ENCODE results near the gene TMED10.
"Not testable (repeated sequence)": the region's sequence is repeated elsewhere in the genome, so short reads cannot be mapped to it uniquely, and the experiment has no call there.

TMED10 gene

DNA sequence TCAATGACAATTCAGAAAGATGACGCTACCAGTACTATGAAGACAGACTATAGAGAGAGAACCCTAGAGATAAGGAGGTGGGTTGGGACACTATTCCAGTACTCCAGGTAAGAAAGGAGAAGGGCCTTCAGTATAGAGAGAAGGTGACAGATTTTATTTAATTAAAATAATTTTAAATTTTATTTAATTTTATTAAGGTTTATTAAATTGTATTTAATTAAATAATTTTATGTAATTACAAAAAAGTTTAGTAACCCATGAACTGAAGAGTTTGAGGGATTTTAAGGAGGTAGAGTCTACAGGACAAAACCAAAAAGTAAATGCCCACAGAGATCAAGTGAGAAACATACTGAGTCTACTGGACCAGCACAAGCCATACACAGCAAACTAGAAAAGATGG, 20.3 kb downstream of the TMED10 start:
- no peak for DNase-seq

DNA sequence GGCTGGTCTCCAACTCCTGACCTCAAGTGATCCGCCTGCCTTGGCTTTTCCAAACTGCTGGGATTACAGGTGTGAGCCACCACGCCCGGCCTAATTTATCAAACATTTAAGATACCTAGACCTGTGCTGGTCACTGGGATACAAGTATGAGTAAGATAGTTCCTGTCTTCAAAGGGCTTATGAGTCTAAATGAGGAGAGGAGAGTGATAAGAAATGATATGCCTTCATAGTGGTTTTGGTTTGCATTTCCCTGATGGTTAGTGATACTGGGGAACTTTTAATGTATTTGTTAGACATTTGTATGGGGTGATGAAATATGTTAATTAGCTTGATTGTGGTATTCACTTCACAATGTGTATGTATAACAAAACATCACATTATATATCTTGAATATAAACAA, 21.2 kb downstream of the TMED10 start:
- DNase-seq, result no peak

DNA sequence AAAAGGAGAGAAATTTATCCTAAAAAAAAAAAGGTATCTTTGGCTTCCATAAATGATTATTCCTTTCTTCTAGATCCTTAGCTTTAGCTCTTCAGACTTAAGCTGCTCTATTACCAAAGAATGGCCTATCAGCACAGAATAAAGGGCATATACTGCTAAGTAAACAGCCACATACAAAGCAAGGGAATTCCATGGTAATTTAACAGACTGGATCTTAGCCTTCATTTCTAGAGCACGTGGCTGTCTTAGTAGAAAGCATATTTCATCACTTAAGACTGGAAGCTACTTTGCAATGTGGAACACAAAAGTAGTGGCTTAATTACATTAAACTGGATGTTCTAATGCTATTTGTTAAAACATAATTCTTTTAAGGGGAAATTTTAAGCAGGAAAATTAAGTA, 23.1 kb downstream of the TMED10 start:
- DNase-seq, result no peak

DNA sequence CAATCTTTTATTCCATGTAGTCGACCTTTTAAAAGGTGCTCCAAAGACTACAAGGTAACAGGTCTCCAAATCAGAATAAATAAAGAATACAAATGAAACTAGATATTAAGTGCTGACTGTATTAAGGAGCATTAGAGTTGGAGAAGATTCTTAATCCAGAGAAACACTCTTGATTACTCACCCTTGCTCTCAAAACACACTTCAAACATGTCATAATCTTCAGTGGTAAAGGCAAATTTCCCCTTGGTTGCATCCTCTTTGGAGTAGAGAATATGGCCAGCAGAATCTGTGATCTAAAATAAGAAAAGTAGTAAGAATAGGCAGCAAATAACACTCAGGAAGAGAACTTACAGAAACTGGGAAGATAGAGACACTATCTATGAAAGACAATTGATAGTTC, 24.6 kb downstream of the TMED10 start:
- no peak for DNase-seq

DNA sequence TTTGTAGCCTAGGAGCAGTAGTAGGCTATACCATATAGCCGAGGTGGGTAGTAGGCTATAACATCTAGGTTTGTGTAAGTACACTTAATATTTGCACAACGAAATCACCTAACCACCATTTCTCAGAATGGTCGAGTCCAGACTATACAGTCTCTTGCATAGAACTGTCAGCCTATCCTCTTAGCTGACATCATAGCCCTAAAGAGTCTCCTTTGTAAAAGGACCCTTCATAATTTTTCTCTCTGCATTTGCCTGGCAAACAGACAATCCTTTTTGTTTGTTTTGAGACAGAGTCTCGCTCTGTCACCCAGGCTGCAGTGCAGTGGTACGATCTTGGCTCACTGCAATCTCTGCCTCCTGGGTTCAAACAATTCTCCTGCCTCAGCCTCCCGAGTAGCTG, 25.8 kb downstream of the TMED10 start:
- not testable (repeated sequence) for DNase-seq

DNA sequence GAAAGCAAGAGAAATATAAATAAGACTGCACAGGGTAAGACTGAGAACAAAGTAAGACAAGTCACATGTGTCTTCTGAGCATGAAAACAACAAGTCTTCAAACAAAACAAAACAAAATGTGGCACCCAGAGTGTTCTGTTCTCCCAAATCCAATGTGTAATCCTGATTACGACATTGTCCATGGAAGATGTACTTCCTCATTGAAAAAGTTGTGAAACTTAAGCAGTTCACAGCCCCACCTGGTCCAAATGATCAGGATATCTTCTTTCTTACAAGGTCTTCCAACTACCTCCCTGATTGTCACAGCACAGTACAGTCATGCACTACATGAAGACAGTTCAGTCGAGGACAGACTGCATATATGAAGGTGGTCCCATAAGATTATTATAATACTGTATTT, 26.3 kb downstream of the TMED10 start:
- DNase-seq, result no peak

DNA sequence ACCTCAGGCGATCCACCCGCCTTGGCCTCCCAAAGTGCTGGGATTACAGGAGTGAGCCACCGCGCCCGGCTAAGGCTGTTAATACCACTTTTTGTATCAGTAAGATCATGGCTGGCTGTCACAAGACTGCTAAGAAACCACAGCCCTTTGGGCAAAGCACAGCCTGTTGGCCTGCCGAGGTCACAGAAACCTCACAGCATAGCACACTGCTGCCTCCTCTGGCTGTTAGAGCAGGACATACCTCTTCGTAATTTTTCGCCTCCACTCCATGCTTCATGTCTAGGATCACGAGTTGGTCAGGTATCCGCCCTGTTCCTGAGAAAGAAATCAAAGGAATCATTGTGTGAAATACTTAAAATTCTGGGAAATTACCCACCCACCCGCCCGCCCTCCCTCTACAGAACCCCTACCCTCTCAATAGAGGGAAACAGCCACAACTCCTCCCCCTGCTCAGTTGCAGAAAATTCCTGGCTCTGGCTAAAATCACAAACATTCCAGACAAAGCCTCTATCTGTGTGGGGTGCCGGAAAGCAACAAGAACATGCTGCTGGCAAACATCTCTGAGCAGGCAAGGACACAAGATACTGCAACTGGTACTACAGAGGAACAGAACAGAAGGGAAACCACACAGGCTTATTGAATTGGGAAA, 28.9 kb downstream of the TMED10 start:
- no peak for DNase-seq

DNA sequence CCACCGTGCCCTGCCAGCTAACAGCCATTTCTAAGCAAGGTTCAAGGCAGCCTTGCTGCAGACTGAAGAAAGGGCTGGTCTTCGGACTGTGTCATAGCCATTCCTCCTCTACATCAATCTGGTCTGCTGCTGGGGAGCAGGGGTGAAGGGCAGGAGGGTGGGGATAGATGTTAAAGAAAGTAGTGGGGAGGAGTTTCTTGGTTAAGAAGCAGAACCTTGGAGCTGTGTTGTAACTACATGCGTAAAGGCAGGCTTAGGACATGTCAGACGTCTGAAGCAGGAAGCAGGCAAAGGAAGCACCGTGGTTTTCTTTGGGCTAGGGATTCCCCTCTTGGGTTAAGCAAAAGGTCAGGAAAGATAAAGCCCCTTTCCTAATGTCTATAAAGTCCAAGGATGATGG, 31.5 kb downstream of the TMED10 start:
- no peak for DNase-seq

DNA sequence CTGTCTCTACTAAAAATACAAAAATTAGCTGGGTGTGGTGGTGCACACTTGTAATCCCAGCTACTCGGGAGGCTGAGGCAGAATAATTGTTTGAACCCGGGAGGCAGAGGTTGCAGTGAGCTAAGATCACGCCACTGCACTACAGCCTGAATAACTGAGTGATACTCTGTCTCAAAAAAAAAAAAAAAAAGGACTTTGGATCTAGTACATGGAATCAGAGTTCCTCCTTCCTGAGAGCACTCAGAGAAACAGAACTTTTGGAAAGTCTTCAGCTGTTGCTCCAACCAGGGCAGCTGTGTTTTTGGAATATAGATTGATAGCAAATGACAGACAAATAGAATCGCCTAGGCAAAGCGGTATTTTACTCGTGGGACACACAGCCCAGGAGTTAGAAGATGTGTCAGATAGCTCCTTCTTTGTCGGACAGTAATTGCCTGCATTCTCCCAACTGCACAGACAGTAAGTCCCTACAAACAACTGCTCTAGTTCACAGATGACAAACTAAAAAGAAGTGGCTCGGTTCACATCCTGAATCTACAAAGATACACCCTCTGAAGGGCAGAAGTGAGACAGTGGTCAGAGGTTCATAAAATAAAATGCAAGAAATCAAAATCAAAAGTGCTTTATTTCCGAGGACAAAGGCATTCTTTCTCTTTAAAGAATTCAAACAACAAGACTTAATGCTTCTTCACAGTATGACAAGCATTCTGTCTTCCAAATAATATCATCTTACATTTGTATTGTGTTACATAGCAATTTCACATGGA, 32.5 kb downstream of the TMED10 start:
- DNase-seq, result no peak

DNA sequence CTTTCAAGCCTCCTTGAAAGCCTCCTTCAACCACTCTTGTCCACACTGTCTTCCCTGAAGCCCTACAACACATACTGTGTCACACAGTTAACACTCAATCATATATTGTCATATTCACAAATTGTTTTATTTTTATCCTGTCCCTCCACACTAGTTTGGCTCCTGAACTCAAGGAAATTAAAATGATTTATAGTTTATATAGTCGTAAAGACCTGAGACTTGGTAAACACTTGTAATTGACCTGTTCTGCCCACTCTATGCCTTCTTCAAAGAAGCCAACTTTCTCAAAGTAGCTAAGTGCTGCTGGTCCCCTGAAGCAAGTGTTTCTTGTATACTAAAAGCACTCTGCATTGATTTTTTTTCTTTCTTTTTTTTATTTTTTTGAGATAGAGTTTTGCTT, 33.9 kb downstream of the TMED10 start:
- DNase-seq, result no peak

DNA sequence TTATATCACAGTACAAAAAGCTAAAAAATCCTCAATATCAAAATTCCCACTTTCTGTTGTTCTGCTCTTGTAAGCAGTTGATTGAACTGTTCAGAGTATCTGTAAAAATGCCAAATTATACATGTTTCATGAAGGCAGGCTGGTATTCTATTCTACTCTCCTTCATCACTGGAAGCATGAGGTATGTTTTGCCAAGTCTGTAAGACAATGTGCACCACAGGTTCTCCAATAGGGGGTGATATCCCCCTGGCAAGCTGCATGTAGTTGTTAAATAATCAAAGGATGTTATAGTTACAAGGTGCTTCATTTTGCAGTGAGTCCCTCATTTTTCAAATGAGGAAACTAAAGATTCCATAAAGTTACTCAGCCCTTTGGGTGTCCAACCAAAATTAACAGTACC, 34.4 kb downstream of the TMED10 start:
- DNase-seq, result no peak

DNA sequence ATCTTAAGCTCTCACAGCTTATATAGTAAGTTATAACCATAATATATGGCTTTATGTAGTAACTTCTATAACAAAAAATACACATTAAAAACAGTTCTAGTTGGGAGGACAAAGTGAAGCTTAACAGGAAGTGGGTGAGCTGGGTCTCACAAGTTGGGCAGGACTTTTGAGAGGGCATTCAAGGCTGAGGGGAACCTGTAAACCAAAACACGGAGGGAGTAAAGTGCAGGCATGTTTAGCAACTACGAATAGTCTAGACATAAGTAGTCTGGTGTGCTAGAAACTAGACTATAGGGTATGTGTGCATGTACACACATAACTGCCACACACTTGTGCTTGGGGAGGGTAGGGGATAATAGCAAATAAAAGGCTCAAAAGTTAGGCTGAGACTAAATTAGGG, 35.4 kb downstream of the TMED10 start:
- DNase-seq, result no peak

DNA sequence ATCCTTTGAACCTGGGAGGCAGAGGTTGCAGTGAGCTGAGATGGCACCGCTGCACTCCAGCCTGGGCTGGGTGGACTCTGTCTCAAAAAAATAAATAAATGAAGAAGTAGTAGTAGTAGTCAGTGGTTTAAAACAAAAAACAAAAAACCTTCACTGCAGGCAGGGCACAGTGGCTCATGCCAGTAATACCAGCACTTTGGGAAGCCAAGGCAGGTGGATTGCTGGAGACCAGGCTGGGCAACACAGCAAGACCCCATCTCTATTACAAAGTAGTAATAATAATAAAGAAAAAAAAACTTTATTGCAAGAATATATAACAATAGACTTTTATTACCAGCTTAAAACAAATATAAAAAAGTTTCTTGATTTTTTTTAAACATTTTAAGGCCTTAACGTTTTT, 35.8 kb downstream of the TMED10 start:
- no peak for DNase-seq

DNA sequence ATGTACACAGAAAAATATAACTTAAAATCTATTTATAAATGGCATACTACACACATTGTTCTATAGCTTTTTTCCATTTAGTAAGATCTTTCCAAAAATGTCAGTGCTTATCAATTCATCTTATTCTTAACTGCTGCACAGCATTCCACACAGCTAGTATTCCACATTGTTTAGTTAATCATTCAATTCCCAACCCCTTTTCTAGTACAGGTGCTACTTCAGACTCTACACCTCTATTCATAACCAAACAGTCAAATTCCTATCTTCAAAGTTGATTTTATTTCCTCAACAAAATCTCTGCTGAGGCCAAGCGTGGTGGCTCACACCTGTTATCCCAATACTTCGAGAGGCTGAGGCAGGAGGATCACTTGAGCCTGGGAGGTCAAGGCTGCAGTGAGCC, 37.2 kb downstream of the TMED10 start:
- DNase-seq, result no peak

DNA sequence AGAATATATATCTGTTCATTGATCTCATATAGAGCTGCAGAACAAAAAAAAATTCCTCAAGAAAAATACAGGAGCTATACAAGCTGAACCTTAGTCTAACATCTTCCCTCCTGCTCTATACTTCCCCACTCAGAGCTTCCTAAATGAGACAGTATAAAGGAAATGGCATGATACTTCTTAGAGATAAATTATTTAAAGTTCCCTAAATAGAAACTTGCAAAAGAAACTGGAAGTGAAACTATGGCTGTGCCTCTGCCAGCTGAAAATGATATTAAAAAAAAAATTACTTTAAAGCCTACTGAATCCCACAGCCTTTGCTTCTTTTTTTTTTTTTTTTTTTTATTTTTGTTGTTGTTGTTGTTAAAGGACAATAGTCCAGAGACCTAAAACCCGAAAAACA, 37.9 kb downstream of the TMED10 start:
- DNase-seq, result no peak

DNA sequence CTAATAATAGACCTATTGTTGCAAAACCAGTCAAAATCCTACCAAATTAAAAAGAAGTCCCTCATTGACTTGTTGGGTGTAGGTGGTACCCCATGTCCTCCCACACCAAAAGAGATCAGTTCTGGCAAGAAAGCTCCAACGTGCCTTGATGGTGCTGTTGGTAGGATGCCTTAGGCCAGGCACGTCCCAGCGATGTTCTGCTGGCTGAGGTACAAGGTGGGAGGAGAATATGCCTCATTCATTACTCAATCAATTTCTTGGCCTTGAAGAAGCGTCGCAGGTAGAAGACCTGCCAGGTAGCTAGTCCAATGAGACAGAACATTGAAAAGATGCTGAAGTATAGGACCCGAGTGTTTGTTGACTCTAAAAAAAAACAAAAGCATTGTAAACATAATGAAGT, 41.8 kb downstream of the TMED10 start:
- no peak for DNase-seq

DNA sequence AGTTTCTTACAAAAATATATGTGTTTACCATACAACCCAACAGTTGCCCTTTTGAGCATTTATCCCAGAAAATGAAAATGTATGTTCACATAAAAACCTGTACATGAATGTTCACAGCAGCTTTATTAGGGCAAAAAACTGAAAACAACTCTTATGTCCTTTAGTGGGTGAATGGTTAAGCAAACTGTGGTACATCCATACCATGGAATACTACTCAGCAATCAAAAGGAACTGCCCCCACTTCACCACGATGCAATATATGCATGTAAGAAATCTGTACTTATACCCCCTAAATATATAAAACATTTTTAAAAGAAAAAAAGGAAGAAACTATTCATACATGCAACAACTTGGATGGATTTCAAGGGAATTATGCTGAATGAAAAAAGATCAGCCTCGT, 42.8 kb downstream of the TMED10 start:
- no peak for DNase-seq

DNA sequence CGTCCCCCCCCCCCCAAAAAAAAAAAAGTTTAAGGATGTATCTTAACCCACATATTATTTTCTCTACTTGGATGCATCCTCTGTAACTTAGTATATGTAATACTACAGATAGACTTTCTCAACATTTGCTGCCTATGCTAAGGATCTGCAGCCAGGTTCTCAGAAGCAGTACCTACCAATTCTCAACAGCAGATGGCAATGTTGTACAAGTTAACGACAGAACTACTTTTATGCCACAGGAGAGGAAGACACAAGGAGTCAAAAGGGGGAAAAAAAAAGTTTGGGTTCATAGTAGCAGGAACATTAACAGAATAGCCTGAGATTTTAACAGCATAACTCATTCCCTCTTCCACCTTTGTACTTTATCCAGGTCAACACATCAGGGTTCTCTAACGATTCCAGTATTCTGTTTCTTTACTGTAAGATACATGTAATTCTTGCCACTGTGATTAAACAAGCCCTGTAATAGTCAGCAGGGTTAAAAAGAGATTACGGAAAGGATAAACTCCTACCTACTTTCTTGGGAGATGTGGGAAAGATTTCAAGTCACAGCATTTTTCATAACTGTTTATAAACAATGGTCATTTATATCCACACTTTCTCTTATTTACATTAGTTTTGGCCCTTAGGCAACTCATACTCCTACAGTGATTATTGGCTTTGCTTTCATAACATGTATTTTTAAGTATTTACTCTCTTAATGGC, 43.9 kb downstream of the TMED10 start:
- peak; percentile 53 for DNase-seq

DNA sequence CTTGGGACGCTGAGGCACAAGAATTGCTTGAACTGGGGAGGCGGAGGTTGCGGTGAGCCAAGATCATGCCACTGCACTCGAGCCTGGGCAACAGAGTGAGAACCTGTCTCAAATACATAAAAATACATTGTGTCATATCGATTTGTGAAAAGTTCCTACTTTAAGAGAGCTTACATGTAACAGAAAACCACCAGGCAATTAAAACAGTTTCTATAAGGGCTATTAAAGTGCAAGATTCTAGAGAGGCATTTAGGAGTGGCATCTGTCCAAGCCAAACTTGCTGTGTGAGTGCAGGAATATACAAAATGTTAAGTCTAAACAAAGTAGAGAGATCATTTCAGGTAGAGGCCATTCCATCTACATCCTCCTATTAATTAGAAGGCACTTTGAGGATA, 47.8 kb downstream of the TMED10 start:
- DNase-seq, result no peak

DNA sequence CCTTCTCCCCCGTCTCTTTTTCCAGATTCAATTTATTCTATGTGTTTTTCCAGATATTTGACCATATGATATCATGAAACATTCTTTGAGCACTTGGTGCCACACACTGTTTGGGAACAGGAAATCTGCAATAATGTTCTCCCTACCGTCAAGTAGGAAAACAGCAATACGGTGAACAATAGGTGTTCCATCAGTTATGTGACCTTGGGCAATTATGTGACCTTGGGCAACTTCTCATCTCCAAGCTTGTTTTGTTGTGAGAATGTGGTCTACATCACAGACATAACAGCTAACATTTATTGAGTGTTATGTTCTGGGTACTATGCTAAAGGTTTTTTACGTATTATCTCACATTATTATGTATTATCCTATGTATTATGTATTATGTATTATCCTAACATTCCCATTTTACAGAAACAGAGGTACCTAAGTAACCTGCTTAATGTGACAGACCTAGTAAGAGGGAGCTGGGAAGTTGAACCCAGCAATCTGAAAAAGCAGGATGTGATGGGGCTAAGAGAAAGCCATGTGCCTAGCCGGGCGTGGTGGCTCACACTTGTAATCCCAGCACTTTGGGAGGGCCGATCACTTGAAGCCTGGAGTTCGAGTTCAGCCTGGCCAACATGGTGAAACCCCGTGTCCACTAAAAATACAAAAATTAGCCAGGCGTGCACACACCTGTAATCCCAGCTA, 48.4 kb downstream of the TMED10 start:
- no peak for DNase-seq

DNA sequence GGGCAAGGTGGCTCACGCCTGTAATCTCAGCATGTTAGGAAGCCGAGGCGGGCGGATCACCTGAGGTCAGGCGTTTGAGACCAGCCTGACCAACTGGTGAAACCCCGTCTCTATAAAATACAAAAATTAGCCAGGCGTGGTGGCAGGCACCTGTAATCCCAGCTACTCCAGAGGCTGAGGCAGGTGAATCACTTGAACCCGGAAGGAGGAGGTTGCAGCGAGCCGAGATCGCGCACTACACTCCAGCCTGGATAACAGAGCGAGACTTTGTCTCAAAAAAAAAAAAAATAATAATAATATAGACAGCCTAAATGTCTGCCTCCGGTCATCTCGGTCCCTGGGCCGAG, 49.0 kb downstream of the TMED10 start:
- DNase-seq, result not testable (repeated sequence)

DNA sequence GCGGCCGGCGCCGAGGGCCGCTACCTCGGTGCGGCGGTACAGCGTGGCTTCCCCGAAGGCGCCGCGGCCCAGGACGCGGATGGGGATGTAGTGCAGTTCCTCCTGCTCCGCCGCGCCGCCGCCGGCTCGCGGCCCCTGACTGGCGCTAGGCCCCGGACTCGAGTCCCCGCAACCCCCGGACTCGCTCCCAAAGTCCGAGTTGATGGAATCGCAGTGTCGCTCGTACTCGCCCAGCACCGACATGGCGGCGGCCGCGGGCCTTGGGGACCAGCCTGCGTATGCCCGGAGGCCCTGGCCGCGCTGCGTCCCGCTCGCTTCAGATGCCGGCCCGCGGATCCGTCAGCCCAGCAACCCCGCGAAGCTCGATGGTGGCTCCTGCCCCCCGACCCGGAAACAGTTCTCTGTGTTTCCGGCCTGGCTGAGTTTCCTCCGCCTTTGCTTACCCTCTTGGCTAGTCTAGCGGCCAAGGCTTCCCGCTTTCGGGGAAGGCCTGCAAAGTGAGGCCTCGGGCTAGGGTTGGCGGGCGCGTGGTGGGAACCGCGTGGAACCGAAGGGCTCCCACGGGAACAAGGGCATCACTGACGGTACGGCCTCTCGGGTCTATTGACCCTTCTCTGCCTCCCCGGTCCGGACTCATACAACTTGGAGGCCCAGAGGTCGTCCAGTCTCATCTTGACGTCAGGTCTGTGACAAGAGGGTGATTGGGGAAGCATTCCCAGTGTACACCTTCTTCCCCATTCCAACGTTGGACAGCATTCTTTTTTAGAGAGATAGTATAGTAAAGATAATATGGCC, 49.5 kb downstream of the TMED10 start, which contains the start of gene NEK9:
NEK9 (minus strand) TSS at position 370 of the 795 bp plus-strand sequence; CDS start at position 243, 127 bp downstream.
- peak; percentile 31 for DNase-seq

DNA sequence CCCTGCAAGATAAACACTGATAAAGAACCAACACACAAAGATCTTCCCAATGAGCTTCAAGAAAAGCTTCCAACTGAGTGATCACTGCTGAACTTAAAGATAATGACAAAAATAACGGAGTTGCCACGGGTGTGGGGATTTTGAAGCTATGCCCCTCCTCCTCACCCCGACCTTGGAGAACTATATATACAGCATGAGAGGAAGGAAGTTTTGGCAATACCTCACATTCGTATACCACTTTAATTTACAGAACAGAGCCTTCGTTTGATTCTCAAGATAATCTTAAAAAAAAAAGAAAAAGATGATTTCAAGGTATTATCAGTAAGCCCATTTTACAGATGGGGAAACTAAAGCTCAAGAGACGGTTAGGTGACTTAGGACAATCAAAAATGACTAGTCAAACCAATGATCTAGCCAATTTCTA, 50.3 kb downstream of the TMED10 start:
- no peak for DNase-seq

All from NCI-H748 treated with DMSO at 0.1 percent for 48 hours (cell line).